Activated CD4-positive, alpha-beta T cell treated with anti-CD3 and anti-CD28 coated beads, Interleukin-2, amount 50 U/mL, for 24 hours (primary cell): ENCODE data around the gene BIRC6.
"Not testable (repeated sequence)": the region's sequence is repeated elsewhere in the genome, so short reads cannot be mapped to it uniquely, and the experiment has no call there.

Experiments used
- DNase-seq, 2 donors: peaks; one replicate each; pipeline ENCODE4 v3.0.0-alpha.2; 2020; ENCODE audit warnings: low read depth in 1 of 2, low spot score in 1 of 2

BIRC6 gene

DNA sequence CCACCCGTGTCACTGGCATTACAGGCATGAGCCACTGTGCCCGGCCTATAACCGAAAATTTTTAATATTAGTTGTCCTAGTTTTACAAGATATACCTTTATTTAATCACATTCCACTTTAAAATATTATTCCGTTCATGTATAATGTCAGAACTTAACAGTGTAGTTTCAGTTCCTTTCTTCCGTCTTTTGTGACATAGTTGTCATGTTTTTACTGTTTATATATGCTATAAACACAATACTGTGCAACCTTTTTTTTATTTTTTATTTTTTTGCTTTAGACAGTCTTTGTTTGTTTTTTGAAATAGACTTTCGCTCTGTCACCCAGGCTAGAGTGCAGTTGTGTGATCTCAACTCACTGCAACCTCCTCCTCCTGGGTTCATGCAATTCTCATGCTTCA, 141.5 kb downstream of the BIRC6 start:
- DNase-seq: no peak

DNA sequence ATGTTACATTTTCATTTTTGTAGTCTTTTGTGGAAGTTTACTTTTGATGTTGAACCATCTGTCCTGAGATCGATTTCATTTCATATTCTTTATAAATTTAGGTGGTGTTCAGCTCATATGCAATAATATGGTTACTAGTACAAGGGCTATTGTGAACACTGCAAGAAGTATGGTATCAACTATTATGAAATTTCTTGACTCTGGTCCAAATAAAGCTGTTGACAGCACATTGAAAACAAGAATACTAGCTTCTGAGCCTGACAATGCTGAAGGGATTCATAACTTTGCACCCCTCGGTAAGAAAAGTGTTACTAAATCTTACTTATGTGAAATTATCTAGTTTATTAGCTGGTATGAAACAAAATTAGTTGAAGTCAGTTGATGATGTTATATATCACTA, 146.1 kb downstream of the BIRC6 start:
- no peak for DNase-seq

- DNase-seq: no peak
Measured at GRCh38 chr2:32504877-32505478, 148.2 kb downstream of the BIRC6 start.

DNA sequence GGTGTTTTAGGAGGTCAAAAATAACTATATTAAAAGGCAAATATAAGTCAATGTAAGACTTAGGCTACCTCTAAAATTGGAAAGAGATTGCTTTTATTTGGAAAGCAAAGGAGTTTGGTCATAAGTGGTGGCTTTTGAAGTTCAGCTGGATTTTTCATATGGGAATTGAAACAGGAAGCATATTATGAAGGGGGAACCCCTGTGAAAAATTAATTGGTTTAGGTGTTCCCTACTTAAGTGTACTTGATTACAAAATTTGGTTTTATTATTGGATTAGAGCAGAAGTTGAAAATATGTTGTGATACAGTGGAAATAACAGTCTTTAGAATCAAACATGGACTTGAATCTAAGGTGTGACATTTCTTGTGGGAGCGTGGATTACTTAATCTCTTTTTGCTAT, 149.6 kb downstream of the BIRC6 start:
- no peak for DNase-seq

DNA sequence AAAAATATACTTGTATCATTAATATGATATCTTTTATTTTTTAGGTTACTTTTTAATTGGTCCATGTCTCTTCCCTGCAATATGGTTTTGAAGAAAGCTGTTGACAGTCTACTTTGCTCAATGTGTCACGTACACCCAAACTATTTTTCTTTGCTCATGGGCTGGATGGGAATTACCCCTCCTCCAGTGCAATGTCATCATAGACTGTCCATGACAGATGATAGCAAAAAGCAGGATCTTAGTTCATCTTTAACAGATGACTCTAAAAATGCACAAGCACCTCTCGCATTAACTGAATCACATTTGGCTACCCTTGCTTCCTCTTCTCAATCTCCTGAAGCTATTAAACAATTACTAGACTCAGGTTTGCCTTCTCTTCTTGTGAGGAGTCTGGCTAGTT, 158.1 kb downstream of the BIRC6 start:
- no peak for DNase-seq

DNA sequence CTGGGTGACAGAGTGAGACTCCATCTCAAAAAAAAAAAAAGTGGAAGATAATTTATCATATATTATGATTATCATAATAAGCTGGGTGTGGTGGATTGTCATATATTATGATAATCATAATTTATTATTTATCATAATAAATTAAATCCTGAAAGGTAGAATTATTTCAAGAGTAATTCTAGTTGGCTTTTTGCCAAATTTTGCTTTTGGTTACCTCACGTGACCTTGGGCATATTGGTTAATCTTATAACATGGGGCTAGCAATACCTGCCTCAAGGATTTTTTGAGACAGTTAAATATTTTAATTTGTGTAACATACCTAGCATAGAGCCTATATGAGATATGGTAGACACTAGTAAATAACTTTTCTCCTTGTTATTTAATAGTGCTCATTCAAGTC, 159.7 kb downstream of the BIRC6 start:
- DNase-seq: no peak

- no peak for DNase-seq
Measured at GRCh38 chr2:32522770-32523169, 165.9 kb downstream of the BIRC6 start.

DNA sequence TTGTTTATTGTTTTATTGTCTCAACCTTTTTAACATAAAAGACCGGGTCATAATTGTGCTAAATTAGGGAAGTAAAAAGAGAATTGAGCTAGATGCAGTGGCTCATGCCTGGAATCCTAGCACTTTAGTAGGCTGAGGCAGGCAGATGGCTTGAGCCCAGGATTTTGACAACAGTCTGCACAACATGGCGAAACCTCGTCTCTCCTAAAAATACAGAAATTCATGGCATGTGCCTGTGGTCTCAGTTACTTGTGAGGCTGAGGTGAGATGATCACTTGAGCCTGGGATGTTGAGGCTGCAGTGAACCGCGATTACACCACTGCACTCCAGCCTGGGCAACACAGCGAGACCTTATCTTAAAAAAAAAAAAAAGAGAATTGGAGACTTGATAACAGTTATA, 166.9 kb downstream of the BIRC6 start:
- no peak for DNase-seq

DNA sequence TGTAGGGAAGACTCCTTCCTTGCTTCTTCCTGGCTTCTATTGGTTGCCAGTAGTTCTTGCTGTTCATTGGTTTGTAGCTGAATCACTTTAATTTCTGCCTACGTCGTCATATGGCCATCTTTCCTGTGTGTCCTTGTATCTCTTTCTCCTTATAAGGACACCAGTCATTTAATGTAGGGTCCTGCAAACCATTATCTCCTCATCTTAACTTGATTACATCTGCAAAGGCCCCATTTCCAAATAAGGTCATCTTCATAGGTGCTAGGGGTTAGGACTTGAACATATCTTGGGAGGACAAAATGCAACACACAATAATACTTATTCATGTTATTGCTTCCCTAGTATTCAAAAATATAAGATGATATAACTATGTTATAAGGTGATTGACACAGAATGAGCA, 175.5 kb downstream of the BIRC6 start:
- no peak for DNase-seq

DNA sequence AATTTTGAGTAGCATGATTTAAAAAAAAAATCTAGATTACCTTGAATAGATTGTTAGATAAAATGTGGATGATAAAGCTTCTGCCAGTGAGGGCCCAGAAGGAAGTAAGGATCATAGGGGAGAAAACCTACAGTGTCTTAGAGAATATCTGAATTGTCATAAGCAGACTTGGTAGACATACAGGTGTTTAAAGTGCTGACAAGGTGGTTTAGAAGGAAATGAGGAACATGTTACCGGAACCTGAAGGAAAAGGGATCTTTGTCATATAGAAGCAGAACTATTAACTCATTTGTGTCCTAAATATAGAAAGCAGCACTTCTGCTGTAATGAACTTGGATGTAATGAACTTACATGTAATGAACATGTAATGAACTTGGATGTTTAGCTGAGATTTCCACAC, 176.1 kb downstream of the BIRC6 start:
- DNase-seq: no peak

DNA sequence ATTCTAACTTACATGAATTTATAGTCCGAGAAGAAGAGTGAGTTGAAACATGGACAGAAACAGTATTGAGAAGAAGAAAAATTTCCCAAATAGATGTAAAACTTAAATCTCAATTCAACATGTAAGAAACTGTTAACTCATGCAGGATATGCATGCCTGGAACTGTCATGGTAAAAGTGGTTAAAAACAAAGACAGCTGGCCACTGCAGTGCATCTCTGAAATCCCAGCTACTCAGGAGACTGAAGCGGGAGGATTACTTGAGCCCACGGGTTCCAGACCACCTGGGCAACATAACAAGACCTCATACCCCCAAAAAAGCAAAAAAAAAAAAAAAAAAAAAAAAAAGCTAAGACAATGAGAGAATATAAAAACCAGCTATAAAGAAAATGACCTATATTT, 178.0 kb downstream of the BIRC6 start:
- no peak for DNase-seq

DNA sequence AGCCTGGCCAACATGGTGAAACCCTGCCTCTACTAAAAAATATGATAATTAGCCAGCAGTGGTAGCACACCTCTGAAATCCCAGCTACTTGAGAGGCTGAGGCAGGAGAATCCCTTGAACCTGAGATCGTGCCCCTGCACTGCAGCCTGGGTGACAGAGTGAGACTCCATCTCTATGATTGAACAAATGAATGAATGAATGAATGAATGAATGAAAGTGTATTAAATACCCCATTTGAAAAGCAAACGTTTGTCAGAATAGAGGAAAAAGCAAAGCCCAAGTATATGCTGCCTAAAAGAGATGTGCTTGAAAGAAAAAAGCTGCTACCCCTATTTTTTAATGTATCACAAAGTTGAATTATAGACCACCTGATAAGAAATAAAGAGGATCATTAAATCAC, 181.9 kb downstream of the BIRC6 start:
- DNase-seq: no peak

DNA sequence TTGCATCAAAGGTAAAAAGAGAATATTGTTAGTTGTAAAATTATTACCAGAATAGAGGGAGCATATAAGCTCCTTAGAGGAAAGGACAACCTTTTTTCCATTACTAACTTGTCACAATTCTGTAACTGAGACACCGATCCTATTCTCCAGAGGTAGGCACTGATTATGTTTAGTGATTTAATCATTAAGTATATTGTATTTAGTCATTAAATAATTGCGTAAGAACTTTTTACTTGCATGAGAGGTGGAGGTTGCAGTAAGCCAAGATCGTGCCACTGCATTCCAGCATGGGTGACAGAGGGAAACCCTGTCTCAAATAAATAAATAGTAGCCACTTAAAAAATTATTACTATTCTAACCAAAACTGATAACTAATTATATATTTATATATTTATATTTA, 195.7 kb downstream of the BIRC6 start:
- DNase-seq: not testable (repeated sequence)

- no peak for DNase-seq
Measured at GRCh38 chr2:32553829-32554432, 197.1 kb downstream of the BIRC6 start.

GRCh38 chr2:32558492-32558891, 201.7 kb downstream of the BIRC6 start:
- DNase-seq: no peak

- no peak for DNase-seq
Measured at GRCh38 chr2:32559136-32559535, 202.3 kb downstream of the BIRC6 start.

- DNase-seq: no peak
Measured at GRCh38 chr2:32562906-32563305, 206.1 kb downstream of the BIRC6 start.

DNA sequence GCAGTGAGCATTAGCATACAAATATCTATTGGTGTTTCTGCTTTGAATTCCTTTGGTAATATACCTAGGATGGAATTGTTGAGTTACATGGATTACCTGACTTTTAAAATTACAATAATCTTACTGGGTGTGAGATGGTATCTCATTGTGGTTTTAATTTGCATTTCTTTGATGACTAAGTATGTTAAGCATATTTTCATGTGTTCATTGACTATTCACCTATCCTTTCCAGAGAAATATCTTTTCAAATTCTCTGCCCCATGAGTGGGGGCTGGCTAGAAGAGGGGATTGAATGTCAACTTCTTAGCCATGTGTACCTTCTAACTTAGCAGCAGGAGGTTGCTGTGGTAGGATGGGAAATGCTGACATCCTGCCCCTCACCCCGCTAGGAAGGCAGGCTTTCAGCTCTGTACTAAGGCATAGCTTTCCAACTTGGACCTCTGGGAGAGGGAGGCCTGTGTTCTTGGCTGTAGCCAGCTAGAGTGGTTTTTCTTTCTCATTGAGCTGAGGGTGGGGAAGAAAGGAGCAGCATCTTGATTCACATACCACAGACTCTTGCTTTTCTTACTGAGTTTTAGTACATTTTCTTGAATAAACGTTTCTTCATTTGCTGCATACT, 207.7 kb downstream of the BIRC6 start:
- no peak for DNase-seq

- no peak for DNase-seq
Measured at GRCh38 chr2:32565902-32566301, 209.1 kb downstream of the BIRC6 start.

GRCh38 chr2:32572030-32572429, 215.2 kb downstream of the BIRC6 start:
- no peak for DNase-seq

- no peak for DNase-seq
Measured at GRCh38 chr2:32572737-32573136, 215.9 kb downstream of the BIRC6 start.

- DNase-seq: peak in 1 of 2 donors; percentile 3
Measured at GRCh38 chr2:32591669-32592463, 235.0 kb downstream of the BIRC6 start.
